Ureter (tissue), 1 donor: ENCODE measurements around the gene FHAD1. TPM values are rescaled to one million over a fixed set of nuclear protein-coding genes. Genes with fewer than 3 reads are reported as not detected.
"Not testable (repeated sequence)": the region's sequence is repeated elsewhere in the genome, so short reads cannot be mapped to it uniquely, and the experiment has no call there.

Experiments used
- DNase-seq: peaks from one replicate; pipeline ENCODE4 v3.0.0-alpha.2; 2020; ENCODE audit warnings: low spot score
- total RNA-seq: library from RNA; stranded (reverse); gene quantifications from one replicate; pipeline ENCODE4 v1.2.4, GENCODE V29; 2023
- donor health status: DM: yes; HTN: yes; CAD: no.

FHAD1 gene
- total RNA-seq, 1 donor from 2014 or later, result 12.3 TPM

- no peak for DNase-seq
Observed at GRCh38 chr1:15276691-15277446, 29.8 kb downstream of the FHAD1 start.

GRCh38 chr1:15277447-15277838 lies 30.4 kb downstream of the FHAD1 start:
- DNase-seq, result no peak

GRCh38 chr1:15277933-15278332 lies 30.9 kb downstream of the FHAD1 start:
- DNase-seq, result no peak

- no peak for DNase-seq
Observed at GRCh38 chr1:15279576-15280230, 32.7 kb downstream of the FHAD1 start.

- no peak for DNase-seq
Observed at GRCh38 chr1:15280416-15280815, 33.4 kb downstream of the FHAD1 start.

GRCh38 chr1:15282038-15282437 lies 35.0 kb downstream of the FHAD1 start:
- DNase-seq, result no peak

- no peak for DNase-seq
Observed at GRCh38 chr1:15282810-15283474, 35.9 kb downstream of the FHAD1 start.

- peak; percentile 65 for DNase-seq
Observed at GRCh38 chr1:15283526-15283925, 36.5 kb downstream of the FHAD1 start.

GRCh38 chr1:15286452-15286851 lies 39.4 kb downstream of the FHAD1 start:
- no peak for DNase-seq

- DNase-seq, result no peak
Observed at GRCh38 chr1:15287035-15287979, 40.3 kb downstream of the FHAD1 start.

GRCh38 chr1:15288173-15288926 lies 41.3 kb downstream of the FHAD1 start:
- no peak for DNase-seq

- DNase-seq, result no peak
Observed at GRCh38 chr1:15289251-15289651, 42.2 kb downstream of the FHAD1 start.

GRCh38 chr1:15290382-15290781 lies 43.4 kb downstream of the FHAD1 start:
- DNase-seq, result no peak

GRCh38 chr1:15295696-15296095 lies 48.7 kb downstream of the FHAD1 start:
- no peak for DNase-seq

- DNase-seq, result no peak
Observed at GRCh38 chr1:15296585-15297321, 49.7 kb downstream of the FHAD1 start.

- DNase-seq, result not testable (repeated sequence)
Observed at GRCh38 chr1:15297975-15298374, 51.0 kb downstream of the FHAD1 start.

- no peak for DNase-seq
Observed at GRCh38 chr1:15299179-15299578, 52.2 kb downstream of the FHAD1 start.

- no peak for DNase-seq
Observed at GRCh38 chr1:15299806-15300205, 52.8 kb downstream of the FHAD1 start.

GRCh38 chr1:15303935-15304334 lies 56.9 kb downstream of the FHAD1 start:
- DNase-seq, result no peak
